Esophagus muscularis mucosa (tissue), 3 donors: ENCODE data around the gene TOM1L2.

ENCODE experiments used
- CTCF ChIP-seq, 3 experiments: fragments of 200-600 bp in 2 of 3; fragments of 450-650 bp in 1 of 3; sonication (generic) in 2 of 3; IDR thresholded peaks; one replicate each; pipeline ENCODE4 v1.5.1; 2017 to 2019; ENCODE audit warnings: antibody characterized with exemption in 3 of 3, mild to moderate bottlenecking in 2 of 3, moderate library complexity in 1 of 3
- POLR2A ChIP-seq: fragments of 450-650 bp; IDR thresholded peaks from one replicate; pipeline ENCODE4 v1.6.1; 2017; ENCODE audit warnings: antibody characterized with exemption, moderate library complexity, mild to moderate bottlenecking, low read depth

DNA sequence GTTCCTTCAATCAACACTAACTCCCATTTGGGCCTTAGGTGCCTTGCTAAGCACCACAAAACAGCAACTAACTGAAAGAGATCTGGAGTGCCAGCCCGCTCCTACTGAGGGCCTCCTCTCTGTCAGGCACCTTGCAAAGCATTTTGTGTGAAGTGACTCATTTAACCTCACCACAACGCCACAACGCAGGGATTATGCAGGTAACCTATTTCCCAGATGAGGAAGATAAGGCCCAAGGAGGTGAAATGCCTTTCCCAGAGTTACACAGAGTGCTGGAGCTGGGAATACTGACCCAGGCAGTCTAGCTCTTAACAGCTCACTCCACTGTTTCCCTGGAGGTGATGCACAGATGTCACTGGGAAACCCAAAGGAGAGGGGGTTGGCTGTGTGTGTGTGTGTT is 33.3 kb upstream of the TOM1L2 start:
- TF ChIP-seq CTCF (IDR thresholded peaks at IDR 0.05) = no peak
- TF ChIP-seq POLR2A = no peak
